ENCODE measurements around the gene CLEC1A. TPM values are rescaled to one million over a fixed set of nuclear protein-coding genes. Genes with fewer than 3 reads are reported as not detected.

The CLEC1A gene
- polyA plus RNA-seq, 1 of the 3 experiments (the other 2 are of a cell fraction), result not detected

DNA sequence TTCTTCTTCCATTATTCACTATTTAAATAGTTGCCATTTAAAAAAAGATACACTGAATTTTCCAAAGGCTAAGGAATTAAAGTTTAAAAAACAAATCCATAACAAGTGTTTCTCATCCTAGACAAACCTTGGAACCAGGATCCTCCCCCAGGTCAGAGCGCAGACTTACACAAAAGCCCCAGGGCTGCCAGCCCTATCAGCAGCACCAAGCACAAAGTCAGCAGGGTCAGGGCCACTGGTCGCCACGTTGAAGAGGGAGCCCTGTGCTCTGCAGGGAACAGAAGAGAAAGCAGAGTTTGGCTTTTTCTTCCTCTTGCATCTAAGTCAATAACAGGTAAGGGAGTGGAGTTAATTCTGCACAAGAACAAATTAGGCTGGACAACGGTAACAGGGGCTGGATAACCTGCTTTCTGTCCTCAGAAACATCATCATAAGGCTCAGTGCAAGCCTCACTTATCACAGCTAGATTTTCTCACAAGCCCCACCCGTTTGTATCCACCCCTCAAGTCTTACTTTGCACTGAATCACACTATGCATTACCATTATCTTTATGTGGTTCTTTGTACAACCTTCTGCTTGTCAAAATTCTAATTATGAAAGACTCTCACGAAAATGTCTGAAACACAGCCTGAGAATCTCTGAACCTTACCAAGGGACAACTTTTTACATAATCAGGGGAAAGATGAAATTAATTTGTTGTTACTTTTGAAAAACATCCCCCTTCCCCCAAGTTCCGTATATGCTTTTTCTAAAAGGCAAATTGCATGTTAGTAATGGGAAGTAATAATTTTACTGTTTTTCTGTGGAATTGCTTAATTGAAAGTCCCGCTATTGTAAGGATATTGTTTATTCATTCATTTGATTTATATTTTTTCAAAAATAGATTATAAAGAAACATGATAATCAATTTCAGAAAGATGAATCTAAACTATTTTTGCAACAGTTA lies 9.6 kb downstream of the CLEC1A start:
- 0 out of 2 replicates have a peak, but pooled peaks cover 4% of the 10 kb centered on the region for H3K27me3 ChIP-seq (ENCODE audit: insufficient read depth)
- no peak overlapping the region for H3K4me3 ChIP-seq (ENCODE audit: low read depth in 2 of 2, low read length in 1 of 2)
- peak overlapping the region; percentile 37; the same call in 1 of the 2 replicates for H3K4me2 ChIP-seq
- no peaks in the 10 kb centered on the region for H4K20me1 ChIP-seq (ENCODE audit: insufficient read depth)
- H3F3A ChIP-seq (replicated peaks; ENCODE audit: insufficient read depth), result no peaks in the 10 kb centered on the region
- no peaks in the 10 kb centered on the region for H3K79me2 ChIP-seq (ENCODE audit: insufficient read depth)
- ChIA-PET CTCF (no interaction called here), POLR2A (no interaction called here)
- no peaks in the 10 kb centered on the region for H3K4me1 ChIP-seq (ENCODE audit: control insufficient read depth in 1 of 2, insufficient read depth in 2 of 2, low read depth in 1 of 2, low read length in 1 of 2)
- H3K36me3 ChIP-seq (replicated peaks in 1 of 2; ENCODE audit: control insufficient read depth in 1 of 2, insufficient read depth in 2 of 2, low read length in 1 of 2), result no peaks in the 10 kb centered on the region
- H2AFZ ChIP-seq (ENCODE audit: low read depth), result no peak overlapping the region
- TF ChIP-seq JUND (IDR thresholded peaks at IDR 0.05) (no peak), SMC3 (IDR thresholded peaks at IDR 0.05; ENCODE audit: low read depth, low read length) (no peak), RFX5 (IDR thresholded peaks at IDR 0.05; ENCODE audit: low read length) (no peak), FOSL2 (IDR thresholded peaks at IDR 0.05; ENCODE audit: borderline replicate concordance, low read depth) (no peak), SIN3A (IDR thresholded peaks at IDR 0.05; ENCODE audit: borderline replicate concordance, low read depth, low read length) (no peak), NRF1 (IDR thresholded peaks at IDR 0.05; ENCODE audit: low read depth, low read length) (no peak), POLR2AphosphoS5 (IDR thresholded peaks at IDR 0.05; ENCODE audit: low read depth, low read length) (no peak), EZH2phosphoT487 (IDR thresholded peaks at IDR 0.05; ENCODE audit: borderline replicate concordance, low read depth) (no peak), YY1 (IDR thresholded peaks at IDR 0.05; ENCODE audit: low read depth) (no peak), CHD2 (IDR thresholded peaks at IDR 0.05; ENCODE audit: low read length, partially characterized antibody) (no peak), GABPA (IDR thresholded peaks at IDR 0.05; ENCODE audit: low read depth) (no peak), TAF1 (IDR thresholded peaks at IDR 0.05; ENCODE audit: borderline replicate concordance, low read depth, low read length) (no peak), RXRA (IDR thresholded peaks at IDR 0.05; ENCODE audit: borderline replicate concordance, low read depth) (no peak)
- TF ChIP-seq, protein P1, sequence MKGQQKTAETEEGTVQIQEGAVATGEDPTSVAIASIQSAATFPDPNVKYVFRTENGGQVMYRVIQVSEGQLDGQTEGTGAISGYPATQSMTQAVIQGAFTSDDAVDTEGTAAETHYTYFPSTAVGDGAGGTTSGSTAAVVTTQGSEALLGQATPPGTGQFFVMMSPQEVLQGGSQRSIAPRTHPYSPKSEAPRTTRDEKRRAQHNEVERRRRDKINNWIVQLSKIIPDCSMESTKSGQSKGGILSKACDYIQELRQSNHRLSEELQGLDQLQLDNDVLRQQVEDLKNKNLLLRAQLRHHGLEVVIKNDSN (IDR thresholded peaks at IDR 0.05; ENCODE audit: borderline replicate concordance, low read depth), result no peak
- TF ChIP-seq, protein P2, sequence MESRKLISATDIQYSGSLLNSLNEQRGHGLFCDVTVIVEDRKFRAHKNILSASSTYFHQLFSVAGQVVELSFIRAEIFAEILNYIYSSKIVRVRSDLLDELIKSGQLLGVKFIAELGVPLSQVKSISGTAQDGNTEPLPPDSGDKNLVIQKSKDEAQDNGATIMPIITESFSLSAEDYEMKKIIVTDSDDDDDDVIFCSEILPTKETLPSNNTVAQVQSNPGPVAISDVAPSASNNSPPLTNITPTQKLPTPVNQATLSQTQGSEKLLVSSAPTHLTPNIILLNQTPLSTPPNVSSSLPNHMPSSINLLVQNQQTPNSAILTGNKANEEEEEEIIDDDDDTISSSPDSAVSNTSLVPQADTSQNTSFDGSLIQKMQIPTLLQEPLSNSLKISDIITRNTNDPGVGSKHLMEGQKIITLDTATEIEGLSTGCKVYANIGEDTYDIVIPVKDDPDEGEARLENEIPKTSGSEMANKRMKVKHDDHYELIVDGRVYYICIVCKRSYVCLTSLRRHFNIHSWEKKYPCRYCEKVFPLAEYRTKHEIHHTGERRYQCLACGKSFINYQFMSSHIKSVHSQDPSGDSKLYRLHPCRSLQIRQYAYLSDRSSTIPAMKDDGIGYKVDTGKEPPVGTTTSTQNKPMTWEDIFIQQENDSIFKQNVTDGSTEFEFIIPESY (IDR thresholded peaks at IDR 0.05; ENCODE audit: borderline replicate concordance, low read depth), result no peak
- TF ChIP-seq, protein P3, sequence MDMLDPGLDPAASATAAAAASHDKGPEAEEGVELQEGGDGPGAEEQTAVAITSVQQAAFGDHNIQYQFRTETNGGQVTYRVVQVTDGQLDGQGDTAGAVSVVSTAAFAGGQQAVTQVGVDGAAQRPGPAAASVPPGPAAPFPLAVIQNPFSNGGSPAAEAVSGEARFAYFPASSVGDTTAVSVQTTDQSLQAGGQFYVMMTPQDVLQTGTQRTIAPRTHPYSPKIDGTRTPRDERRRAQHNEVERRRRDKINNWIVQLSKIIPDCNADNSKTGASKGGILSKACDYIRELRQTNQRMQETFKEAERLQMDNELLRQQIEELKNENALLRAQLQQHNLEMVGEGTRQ (IDR thresholded peaks at IDR 0.05; ENCODE audit: borderline replicate concordance, low read depth, low read length), result no peak
- H3K27ac ChIP-seq (ENCODE audit: low read depth in 2 of 2, low read length in 1 of 2), result no peak overlapping the region
- no peaks in the 10 kb centered on the region for H3K9me2 ChIP-seq
- no peak for DNase-seq
- 7% methylated on average over 8 of the region's 8 CpGs for WGBS (ENCODE audit: low lambda C conversion rate)
- H3K9me3 ChIP-seq, result no peaks in the 10 kb centered on the region
- H3K9ac ChIP-seq, result no peak overlapping the region
